NCI-H2171 (cell line): ENCODE results near the gene POLR1A.
"Not testable (repeated sequence)": the region's sequence is repeated elsewhere in the genome, so short reads cannot be mapped to it uniquely, and the experiment has no call there.

Source experiments
- DNase-seq: peaks from one replicate; lab custom pipeline; 2025; lab: John Stamatoyannopoulos, UW

The POLR1A gene

DNA sequence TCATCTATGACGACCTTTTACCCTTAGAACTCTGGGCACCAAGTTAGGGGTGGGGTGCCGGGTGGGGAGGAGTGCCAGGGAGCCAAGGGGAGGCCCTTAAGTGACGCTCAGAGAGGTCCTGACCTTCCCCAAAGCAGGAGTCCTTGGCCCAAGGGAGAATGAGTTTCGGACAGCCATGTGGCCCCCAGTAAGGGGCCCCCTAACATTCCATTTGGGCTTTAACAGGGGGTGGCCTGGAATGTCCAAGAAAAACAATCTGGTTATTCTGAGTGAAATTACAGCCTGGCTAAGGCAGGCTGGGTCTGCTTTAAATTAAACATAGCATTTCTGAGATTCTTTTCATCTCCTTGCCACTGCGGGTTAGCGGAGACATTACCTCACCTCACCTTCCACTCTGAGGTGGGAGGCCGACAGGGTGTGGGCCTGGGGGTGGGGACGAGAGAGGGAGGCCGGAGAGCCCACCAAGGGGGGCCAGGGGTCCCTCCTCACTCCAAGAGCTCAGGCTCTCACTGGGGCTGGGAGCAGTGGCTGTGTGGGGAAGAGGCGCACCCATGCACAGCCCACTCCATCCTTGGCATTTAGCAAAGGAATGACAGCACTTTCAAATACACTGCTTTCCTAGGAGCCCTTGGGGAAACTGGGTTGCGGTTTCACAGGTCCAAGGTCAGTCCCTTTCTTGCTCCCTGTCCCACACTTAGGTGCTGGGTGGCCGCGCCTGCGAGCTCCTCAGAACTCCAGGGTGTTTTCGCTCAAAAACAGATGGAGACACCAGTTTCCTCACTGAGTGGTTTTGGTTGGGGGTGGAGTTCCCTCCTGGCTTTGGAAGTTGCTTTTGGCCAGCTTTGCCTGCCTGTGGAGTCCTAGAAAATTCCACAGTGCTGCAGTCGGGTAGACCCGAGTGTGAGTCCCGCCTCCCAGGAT, 107.4 kb downstream of the POLR1A start:
- no peak for DNase-seq

GRCh38 chr2:85997017-85997970, 108.4 kb downstream of the POLR1A start:
- DNase-seq: no peak

DNA sequence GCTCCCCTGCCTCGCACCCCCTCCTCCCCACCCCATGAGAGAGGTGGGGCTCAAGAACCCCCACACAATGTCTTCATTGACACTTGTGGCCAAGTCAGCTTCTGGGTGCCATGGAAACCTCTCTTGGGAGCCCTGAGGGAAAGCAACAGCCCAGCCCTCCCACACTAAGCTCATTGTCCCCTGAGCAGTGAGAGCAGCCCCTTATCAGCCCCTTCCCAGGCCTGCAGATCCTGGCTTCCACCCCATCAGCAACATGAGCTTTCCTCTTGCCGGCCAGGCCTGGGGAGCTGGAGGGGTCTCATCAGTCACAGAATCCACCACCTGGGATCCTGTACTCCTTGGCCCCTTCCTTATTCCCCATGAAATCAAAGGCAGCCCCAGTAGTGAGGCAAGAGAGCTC, 109.1 kb downstream of the POLR1A start:
- no peak for DNase-seq

DNA sequence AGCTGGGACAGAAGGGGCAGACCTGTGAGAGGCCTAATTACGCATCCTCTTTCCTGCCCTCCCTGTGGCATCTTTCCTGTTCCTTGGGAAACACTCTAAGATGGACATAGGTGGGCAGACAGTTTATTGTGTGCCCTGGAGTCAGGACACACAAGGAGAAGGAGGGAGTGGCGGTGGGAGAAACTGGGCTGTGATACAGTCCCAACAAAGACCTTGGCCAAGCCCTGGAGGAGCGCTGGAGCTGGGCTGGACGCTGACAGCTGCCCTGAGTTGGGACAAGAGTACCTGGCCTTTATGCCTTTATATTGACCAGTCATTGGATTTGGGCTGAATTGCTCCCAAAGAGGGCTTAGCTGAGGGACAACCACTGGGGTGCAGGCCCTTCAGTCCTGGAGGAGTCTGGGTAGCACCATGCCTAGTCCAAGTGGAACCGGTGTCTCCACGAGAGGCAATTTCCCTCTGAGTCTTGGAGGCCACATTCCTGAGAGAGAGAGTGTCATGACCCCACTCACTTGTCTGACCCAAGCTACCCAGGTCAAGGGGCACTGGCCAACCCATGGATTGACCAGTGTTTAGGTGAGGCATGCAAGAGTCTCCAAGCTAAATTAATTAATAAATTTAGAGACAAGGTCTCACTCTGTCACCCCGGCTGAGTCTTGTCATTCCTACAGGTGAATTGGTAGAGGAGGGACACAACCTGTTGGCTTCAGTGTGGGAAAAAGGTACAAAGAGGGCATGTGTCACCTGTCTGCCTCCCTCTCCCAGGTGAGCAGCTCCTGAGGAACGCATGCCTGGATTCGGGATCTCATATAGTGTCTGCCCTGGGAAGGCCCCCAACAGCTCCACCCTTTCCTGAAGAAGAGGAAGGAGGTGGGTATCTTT, 109.8 kb downstream of the POLR1A start:
- DNase-seq: no peak

GRCh38 chr2:85994897-85995647, 110.6 kb downstream of the POLR1A start:
- no peak for DNase-seq

GRCh38 chr2:85994421-85994777, 111.3 kb downstream of the POLR1A start:
- DNase-seq: no peak

DNA sequence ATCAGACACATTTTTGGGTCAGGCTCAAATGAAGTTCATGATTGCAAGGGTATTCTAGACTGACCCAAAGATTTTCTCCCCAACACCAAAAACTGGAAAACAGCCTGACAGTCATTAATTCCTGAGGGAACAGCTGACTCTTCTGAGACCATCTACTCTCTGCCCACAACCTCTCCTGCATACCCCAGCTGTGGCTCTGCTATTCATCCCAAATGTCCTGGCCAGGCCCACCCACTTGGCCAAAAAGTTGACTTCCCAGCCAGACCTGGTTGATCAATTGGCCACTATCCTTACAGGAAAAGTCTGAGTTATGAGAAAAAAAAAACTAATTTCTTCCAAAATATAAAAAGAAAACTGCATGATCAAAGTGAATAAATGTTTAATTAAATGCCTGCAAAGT, 113.1 kb downstream of the POLR1A start:
- no peak for DNase-seq

DNA sequence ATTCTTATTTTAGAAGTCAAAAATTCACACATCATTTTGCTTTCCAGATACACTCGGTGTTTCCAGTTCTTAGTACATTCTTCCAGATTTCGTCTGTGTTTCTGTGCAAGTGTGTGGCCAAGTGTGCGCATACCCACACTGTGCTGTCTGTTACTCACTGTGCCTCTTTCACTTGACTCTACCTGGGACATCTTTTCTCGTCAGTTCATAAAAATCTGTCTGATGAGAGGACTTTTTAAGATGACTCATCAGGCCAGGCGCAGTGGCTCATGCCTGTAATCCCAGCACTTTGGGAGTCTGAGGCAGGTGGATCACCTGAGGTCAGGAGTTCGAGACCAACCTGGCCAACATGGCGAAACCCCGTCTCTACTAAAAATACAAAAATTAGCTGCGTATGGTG, 113.6 kb downstream of the POLR1A start:
- not testable (repeated sequence) for DNase-seq

- DNase-seq: no peak
Observed at GRCh38 chr2:85990084-85990483, 115.6 kb downstream of the POLR1A start.

- DNase-seq: no peak
Observed at GRCh38 chr2:85989288-85989865, 116.3 kb downstream of the POLR1A start.

GRCh38 chr2:85988914-85989270, 116.8 kb downstream of the POLR1A start:
- no peak for DNase-seq

DNA sequence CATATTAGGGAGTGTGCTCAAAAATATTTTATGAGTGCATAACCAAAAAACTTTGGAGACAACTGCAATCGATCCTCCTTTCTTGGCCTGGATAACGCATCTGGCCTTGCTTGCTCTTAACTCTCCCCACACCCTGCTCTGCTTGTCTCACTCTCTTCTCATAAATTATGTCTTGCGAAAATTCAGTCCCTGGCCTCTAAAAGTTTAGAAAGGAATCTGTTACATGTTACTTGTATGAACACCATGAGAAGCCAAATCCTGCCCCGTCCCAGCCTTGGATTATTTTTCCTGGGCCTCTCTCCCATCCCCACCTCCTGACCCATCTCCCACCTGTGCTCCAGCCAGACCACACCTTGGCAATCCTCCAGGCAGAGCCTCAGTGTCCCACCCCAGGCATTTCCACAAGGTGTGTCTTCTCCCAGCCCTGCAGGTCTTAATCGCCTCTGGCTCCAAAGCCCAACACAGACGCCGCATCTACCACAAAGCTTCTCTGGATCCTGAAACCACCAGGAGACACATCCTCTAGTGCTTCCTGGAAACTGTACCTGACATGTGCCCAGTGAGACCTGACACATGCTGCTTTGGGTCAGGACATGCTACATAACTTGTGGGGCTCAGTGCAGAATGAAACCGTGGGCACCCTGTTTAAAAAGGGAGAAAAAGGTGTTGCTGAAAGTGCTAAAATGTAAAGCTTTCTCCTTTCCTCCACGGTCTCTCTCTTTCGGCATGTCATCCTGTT, 117.3 kb downstream of the POLR1A start:
- no peak for DNase-seq

GRCh38 chr2:85987266-85988174, 118.2 kb downstream of the POLR1A start:
- no peak for DNase-seq

GRCh38 chr2:85986121-85986520, 119.6 kb downstream of the POLR1A start:
- DNase-seq: no peak

GRCh38 chr2:85984788-85985187, 120.9 kb downstream of the POLR1A start:
- DNase-seq: no peak

- no peak for DNase-seq
Observed at GRCh38 chr2:85983766-85984165, 121.9 kb downstream of the POLR1A start.

DNA sequence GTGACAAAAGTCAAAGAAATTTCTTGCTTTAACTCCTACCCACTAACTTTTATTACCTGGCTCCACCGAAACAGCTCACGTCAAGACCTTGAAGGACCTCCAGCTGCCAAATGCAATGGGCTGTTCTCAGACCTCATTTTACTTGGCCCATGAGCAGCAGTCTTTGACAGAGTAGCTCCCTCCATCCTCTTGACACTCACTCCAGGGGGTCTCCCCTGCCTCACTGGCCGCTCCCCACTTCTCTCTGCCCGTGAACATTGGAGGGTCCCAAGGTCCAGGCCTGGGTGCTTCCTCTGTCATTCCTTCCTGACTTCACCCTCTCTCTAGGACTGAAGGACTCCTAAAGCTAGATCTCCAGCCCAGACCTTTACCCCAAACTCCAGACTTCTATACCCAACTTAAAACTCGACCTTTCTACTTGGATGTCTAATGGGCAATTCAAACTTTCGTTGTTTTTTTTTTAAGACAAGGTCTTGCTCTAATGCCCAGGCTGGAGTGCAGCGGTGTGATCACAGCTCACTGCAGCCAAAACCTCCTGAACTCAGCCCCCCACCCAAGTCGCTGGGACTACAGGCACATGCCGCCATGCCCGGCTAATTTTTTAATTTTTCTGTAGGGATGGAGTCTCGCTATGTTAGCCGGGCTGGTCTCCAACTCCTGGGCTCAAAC, 124.0 kb downstream of the POLR1A start:
- no peak for DNase-seq
